Measurements from ENCODE around the gene ATP6V1G1.

The ATP6V1G1 gene

DNA sequence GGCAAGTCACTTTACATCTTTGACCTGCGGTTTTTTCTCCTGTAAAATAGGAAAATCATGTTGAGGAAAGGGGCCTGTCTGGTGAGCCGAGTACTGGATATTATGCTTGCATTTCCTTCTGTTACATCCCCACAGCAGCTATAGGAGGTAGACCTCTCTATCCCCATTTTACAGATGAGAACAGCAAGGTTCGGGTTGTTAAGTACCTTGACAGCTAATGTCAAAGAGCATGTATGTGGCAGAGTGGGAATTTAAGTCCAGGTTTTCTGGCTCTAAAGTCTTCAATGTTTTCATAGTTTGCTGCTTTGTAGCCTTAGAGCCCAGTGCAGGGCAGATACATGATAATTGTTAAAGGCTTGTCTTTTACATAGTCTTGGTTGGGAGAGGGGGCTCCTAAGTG, 26.4 kb downstream of the ATP6V1G1 start:
- no peak for DNase-seq

DNA sequence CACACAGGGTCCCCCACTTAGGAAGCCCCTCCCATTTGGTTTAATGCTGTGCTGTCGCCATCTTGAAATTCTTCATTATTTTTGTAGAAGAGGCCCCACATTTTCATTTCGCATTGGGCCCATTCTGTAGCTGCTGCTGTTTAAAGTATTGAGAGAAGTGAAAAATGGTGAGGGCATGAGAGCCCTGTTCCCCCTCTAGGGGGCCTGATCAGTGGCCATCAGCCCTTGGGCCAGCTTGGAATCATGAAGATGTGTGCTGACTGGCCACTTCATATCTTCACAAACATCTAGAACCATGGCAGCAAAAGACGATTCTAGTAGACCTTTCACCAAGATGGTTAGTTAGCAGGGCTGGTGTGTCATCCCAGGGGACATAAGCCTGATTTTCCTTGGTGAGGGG, 26.8 kb downstream of the ATP6V1G1 start:
- DNase-seq, result no peak

DNA sequence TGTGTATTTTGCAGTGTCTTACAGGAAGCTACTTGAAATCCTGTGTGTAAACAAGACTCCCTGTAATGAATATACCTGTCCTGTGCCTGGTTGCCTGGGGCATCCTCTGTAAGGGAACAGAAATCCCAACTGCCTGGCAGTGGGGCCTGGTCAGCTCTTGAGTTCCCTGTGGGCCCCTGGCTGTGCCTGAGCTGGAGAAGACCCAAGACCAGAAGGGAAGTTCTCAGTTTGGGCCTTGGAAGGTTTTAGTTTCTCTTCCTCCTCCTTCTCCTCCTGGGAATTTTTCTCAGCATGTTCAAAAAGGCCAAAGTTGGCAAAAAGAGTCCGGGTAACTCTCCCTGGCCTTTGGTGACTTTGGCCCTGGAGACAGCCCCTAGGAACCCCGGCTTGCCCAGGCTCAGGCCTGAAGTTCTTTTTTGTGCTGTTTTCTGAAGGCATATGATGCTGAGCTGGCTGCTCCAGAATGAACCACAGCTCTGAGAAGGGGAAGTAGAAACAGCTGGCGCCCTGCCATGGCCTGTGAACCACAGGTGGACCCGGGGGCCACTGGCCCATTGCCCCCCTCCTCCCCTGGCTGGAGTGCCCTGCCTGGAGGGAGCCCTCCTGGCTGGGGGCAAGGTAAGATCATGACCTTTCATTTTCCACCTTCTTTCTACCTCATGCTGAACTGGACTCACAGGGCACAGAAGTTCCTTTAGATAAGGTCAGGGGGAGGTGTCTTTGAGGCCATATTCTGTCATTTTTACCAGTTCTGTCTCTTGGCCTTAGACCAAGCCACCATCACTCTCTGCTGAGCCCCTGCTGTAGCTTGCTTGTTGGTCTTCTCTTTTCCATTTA, 29.3 kb downstream of the ATP6V1G1 start:
- DNase-seq, result no peak

DNA sequence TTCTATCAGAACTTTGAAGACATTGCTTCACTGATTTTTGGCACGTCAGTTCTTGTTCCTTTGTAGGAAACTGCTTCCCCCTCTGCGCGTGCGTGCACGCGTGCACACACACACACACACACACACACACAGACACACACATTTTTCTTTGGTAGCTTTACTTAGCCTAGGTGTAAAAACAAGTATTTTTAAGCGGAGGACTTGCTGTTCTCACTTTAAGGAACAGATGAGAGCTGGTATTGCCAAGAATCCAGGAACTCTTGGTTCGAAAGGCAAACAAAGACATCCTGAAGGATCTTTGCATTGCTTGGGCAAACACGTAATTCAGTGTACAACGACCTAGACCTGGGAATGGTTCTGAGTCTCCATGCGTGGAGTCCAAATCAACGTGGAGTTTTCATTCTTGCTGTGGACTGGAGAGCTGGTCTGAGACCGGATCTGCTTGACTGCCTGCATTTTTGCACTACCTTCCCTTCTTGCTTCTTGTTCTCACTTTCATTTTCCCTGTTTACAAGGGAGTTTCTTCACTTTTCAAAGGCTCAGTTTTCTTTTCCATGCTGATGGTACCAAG, 31.7 kb downstream of the ATP6V1G1 start:
- DNase-seq, result no peak

DNA sequence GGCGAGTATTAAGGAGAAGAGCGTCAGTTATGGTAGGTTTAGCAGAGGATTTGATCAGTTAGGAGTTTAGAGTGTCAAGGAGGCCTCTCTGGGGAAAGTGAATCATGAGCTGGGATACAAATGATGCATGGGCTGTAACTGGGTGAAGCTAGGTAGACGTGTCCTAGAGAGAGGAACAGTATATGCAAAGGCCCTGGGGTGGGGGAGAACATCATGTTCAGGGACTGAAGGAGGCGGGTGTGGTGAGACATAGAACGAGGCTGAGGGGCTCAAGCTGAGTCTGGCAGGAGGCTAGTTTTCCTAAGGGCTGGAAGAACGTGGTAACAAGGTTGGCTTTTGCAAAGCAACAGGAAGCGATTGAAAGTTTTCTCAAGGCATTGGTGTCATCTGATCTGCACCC, 34.0 kb downstream of the ATP6V1G1 start:
- no peak for DNase-seq

DNA sequence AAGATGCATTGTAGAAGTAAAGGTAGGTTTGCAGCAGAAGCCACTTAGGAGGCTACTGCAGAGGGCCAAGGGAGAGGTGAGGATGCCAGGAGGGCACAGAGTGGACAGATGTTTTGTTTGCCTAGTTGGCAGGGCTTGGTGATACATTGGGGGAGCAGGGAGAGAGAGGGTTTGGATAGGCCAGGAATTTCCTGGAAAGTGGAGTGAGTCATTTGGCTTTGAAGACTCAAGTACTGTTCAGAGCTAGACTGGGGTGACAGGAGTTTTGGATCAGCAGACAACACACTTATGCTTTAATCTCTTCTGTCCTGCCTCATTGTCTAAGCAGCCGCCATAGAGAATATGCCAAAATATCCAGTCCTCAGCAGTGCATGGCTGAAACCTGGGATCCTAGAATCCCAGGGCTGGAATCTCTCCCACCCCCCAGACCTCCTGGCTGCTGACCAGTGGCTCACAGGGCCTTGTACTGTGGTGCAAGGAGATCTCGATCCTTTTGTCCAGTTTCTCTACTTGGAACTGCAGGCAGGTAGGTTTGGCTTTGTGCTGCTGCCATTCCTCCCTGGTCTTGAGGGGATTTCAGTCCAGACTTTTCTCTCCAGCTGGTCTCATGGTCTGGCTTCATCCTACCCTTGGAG, 34.5 kb downstream of the ATP6V1G1 start:
- DNase-seq, result no peak

DNA sequence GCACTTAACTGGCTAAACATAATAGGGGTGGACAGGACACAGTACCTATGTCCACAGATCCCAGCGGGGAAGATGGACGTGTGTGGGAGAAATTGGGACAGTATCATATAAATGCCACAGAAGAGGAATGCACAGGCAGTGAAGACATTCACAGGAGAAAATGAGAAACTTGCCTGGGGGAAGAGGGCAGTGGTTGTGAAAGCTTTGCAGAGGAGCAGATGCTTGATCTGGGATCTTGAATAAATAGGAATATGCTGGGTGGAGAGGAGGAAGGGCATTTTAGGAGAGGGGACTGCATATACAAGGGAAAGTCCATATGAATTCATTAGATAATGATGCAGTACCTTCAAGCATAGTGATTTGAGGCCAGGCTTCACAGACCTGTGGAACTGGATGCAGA, 37.1 kb downstream of the ATP6V1G1 start:
- no peak for DNase-seq

DNA sequence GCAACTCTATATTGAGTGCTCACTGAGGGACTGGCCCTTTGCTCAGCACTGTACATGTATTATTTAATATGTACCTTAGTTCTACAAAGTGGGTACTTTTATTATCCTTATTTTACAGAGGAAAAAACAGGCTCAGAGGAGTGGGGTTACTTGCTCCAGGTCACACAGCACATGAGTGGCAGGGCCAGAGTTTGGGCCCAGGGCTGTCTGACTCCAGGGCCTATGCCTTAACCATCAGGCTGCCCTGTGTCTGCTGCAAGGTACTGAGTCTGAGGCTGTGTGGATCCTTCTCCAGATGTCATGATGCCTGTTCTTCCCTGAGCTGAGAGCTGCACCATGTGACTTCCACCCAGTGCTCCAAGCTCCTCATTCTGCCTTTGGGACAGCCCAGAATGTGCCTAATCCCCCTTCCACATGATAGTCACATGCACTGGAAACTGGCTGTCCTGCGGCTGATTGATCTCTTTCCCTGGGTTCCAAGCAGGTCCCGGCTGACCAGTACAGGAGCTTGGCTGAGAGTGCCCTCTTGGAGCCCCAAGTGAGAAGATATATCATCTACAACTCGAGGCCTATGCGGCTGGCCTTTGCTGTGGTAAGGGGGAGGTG, 38.9 kb downstream of the ATP6V1G1 start:
- no peak for DNase-seq

DNA sequence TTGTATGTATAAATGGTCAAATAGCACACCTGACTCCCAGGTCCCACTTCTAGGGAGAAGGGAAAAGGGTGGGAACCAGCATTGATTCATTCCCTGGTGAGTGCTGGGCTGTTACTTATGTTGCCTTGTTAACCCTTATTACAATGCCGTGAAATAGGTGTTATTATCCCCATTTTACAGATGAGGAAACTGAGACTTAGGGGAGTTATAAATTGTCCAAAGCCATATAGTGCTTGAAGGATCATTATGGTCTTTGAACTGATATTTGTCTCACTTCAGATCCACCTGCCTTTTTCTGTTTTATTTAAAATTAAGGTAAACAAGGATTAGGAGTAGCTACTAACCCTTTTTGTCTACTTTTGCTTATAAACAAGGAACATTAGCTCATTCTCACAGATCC, 40.0 kb downstream of the ATP6V1G1 start:
- DNase-seq, result no peak

DNA sequence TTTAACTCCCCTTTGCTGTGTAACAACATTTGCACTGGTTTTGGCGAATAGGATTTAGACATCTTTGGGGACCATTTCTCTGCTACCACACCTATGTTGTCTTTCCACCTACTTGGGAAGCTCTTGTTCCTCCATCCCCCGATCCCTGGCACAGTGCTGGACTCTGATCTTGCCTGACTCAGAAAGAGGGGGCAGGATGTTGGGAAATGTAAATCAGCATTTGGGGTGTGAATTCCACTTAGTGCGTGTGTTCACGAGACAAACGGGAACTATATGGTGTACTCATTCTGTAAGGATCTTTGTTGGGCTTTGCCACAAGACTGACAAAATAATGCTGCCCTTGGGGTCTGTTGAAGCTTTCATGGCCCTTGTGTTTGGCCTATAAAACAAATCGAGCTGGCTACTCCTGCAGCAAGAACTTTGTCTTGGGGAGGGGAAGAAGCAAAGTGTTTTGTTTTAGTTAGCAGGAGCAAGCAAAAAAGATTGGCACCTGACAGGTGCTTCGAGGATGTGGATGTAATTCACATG, 42.1 kb downstream of the ATP6V1G1 start:
- DNase-seq, result no peak

DNA sequence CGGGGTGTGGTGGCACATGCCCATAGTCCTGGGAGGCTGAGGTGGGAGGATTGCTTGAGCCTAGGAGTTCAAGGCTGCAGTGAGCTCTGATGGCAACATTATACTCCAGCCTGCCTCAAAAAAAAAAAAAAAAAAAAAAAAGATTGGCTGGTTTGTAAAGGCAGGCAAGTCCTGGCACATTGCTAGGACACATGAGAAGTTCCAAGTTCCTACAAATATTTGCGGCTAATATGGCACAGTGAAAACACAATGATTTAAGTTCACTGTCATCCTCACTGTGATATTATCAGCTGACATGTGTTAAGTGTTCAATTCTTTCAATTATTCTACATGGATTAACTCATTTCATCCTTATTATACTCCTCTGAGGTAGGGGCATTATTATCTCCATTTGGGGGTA, 43.6 kb downstream of the ATP6V1G1 start:
- no peak for DNase-seq

DNA sequence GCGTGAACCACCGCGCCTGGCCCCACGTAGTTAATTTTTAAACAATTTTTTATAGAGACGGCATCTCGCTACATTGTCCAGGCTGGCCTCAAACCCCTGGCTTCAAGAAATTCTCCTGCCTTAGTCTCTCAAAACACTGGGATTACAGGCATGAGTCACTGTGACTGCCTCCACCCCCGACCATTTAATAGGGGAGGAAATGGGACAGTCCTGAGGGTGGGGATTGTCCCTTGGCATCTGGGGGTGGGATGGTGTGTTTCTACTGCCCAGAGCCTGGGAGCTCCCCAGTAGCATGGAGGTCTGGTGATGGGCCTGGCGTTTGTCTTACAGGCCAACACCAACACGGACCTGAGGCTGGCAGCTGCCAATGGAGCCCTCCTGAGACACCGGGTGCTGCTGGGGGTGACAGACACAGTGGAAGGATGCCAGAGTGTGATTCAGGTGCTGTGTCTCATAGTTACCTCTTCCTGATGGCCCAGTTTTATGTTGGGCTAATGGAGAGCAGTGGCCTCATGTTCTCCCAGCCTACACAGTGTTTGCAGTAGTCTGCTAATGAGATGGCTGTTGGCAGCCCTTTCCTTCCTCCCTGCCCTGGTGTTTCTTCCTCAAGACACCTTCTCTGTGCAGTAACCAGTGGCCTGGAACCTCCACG, 46.0 kb downstream of the ATP6V1G1 start:
- DNase-seq, result no peak

DNA sequence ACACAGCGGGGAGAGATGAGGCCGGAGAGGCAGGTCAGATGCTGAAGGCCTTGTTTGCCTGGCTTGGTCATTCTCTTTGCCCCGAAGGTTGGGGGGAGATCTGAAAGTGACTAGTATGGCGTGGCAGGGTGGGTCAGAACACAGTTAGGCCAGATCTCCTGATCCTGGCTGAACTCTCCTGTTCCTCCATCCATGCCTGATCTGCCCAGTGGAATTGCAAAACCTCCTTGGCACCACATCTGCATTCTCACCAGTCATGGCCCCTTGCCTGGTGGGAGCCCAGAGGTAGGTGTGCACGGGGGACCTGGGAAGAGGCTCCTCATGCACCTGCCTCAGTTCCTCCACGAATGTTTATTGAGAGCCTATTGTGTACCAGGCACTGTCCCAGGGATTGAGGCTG, 46.8 kb downstream of the ATP6V1G1 start:
- no peak for DNase-seq

DNA sequence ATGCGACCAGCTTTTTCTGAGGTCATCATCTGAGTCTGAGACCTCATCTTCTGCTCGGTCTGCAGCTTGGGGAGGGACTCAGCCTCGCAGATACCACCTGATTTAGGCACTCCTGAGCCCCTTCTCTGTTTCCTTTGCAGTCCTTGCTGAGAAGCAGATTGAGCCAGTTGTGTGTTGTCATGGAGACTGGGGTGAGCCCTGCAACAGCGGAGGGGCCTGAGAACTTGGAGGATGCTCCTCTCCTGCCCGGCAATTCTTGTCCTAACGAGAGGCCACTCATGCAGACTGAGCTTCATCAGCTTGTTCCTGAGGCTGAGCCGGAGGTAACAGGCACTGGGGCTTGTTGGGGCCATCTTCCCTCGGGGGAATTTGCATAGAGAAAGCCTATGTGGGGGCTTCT, 50.8 kb downstream of the ATP6V1G1 start:
- no peak for DNase-seq

DNA sequence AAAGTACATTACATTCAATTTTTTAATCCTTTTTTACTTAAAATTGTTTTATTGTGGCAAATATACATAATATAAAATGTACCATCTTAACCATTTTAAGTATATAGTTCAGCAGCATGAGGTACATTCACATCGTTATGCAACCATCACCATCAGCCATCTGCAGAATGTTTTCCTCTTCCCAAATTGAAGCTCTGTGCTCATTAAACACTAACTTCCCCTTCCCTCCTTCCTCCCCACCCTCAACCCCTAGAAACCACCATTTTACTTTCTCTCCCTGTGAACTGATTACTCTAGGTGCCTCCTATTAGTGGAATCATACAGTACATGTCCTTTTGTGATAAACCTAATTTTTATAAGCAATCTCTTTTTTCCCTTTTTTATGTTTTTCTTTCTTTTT, 54.4 kb downstream of the ATP6V1G1 start:
- DNase-seq, result no peak

DNA sequence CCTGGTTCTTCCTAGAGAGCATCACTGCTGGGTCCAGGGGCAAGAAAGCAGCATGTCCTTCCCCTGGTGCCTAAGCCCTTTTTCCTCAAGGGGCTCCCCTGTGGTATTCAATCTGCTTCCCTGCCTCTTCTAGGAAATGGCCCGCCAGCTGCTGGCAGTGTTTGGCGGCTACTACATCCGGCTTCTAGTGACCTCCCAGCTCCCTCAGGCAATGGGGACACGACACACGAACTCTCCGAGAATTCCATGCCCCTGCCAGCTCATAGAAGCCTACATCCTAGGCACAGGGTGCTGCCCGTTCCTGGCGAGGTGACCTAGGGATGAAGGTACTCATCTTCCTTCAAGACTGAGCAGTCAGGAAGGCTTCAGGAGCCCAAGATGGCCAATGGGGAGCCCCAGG, 55.4 kb downstream of the ATP6V1G1 start:
- DNase-seq, result no peak

DNA sequence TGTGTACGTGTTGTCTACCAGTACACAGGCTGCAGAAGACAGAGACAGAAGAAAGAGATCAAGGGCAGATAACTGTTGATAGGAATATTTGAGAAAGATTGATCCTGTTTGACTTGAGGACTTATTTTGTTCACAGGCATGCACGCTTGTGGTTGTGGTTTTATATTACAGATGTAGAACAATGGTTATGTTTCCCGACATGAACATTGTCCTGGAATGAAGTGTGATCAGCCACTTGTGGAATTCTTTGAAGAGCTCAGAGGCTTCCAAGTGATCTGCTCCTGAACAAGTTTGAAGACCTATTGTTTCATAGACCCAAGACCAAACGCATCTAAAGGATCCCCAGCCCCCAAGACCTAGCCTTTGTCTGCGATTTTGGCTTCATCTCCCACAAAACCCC, 56.3 kb downstream of the ATP6V1G1 start:
- no peak for DNase-seq
